HepG2 (cell line): ENCODE measurements around the gene TAMALIN. TPM values are rescaled to one million over a fixed set of nuclear protein-coding genes. Genes with fewer than 3 reads are reported as not detected.
A peak's percentile ranks its signal among the peaks of the same experiment; 100 is the strongest.

Experiments
- ARHGAP35 ChIP-seq: sonication (generic); formaldehyde crosslinking; IDR thresholded peaks from 2 replicates; pipeline ENCODE4 v1.9.0; 2022; ENCODE audit warnings: mild to moderate bottlenecking, inconsistent platforms, moderate library complexity, missing genetic modification reagents, borderline replicate concordance
- BRCA1 ChIP-seq: sonication (generic); formaldehyde crosslinking; IDR thresholded peaks from 2 replicates; pipeline ENCODE4 v1.4.0; 2020; ENCODE audit warnings: missing genetic modification reagents
- CBFB ChIP-seq: sonication (generic); formaldehyde crosslinking; IDR thresholded peaks from 2 replicates; pipeline ENCODE4 v1.4.0; 2020; ENCODE audit warnings: missing genetic modification reagents
- FOXK1 ChIP-seq: sonication (generic); formaldehyde crosslinking; IDR thresholded peaks from 2 replicates; pipeline ENCODE4 v1.4.0; 2020; ENCODE audit warnings: low read depth, missing genetic modification reagents, borderline replicate concordance
- HOXA3 ChIP-seq: sonication (generic); formaldehyde crosslinking; IDR thresholded peaks from 2 replicates; pipeline ENCODE4 v1.5.0; 2020; ENCODE audit warnings: missing genetic modification reagents
- IRF2 ChIP-seq: IDR thresholded peaks from 2 replicates; pipeline ENCODE4 v1.6.1; 2018; ENCODE audit warnings: missing genetic modification reagents, missing compliant biosample characterization
- KAT8 ChIP-seq: IDR thresholded peaks from 2 replicates; pipeline ENCODE4 v1.6.1; 2016; ENCODE audit warnings: missing genetic modification reagents, missing compliant biosample characterization
- MAZ ChIP-seq, 2 experiments: sonication (generic) in 1 of 2; formaldehyde crosslinking in 1 of 2; IDR thresholded peaks; 2 replicates each; pipeline versions ENCODE4 v1.5.0 to v1.6.1; 2012 to 2020; ENCODE audit warnings: low read depth in 2 of 2, mild to moderate bottlenecking in 2 of 2, borderline replicate concordance in 1 of 2, improper control_type of control experiment in 1 of 2, low read length in 1 of 2, missing genetic modification reagents in 1 of 2, moderate library complexity in 1 of 2
- MTA1 ChIP-seq: sonication (generic); formaldehyde crosslinking; IDR thresholded peaks from 2 replicates; pipeline ENCODE4 v1.4.0; 2020; ENCODE audit warnings: missing genetic modification reagents, mild to moderate bottlenecking, borderline replicate concordance
- PPARG ChIP-seq: conservative IDR thresholded peaks from 2 replicates; pipeline ENCODE4 v1.6.1; 2016; ENCODE audit warnings: missing biosample characterization, missing genetic modification reagents
- SMC3 ChIP-seq: IDR thresholded peaks from 2 replicates; pipeline ENCODE4 v1.6.1; 2011; ENCODE audit warnings: low read length, improper control_type of control experiment
- TARDBP ChIP-seq: sonication (generic); formaldehyde crosslinking; IDR thresholded peaks from 2 replicates; pipeline ENCODE4 v1.8.0; 2022; ENCODE audit warnings: mild to moderate bottlenecking, missing genetic modification reagents
- TBX2 ChIP-seq: sonication (generic); formaldehyde crosslinking; IDR thresholded peaks from 2 replicates; pipeline ENCODE4 v1.5.0; 2020; ENCODE audit warnings: missing genetic modification reagents, mild to moderate bottlenecking, borderline replicate concordance
- TCF7 ChIP-seq: sonication (generic); IDR thresholded peaks from 2 replicates; pipeline ENCODE4 v1.6.1; 2016; ENCODE audit warnings: antibody characterized with exemption, low read depth
- TRAFD1 ChIP-seq: sonication (generic); formaldehyde crosslinking; IDR thresholded peaks from 2 replicates; pipeline ENCODE4 v1.5.1; 2020; ENCODE audit warnings: missing genetic modification reagents, mild to moderate bottlenecking, borderline replicate concordance
- ZC3H13 ChIP-seq: sonication (generic); formaldehyde crosslinking; IDR thresholded peaks from 2 replicates; pipeline ENCODE4 v1.8.1; 2023; ENCODE audit warnings: mild to moderate bottlenecking, missing genetic modification reagents, moderate library complexity
- ZNF362 ChIP-seq: sonication (generic); formaldehyde crosslinking; IDR thresholded peaks from 2 replicates; pipeline ENCODE4 v1.4.0; 2020; ENCODE audit warnings: missing genetic modification reagents, mild to moderate bottlenecking, borderline replicate concordance
- ZNF768 ChIP-seq: sonication (generic); formaldehyde crosslinking; IDR thresholded peaks from 2 replicates; pipeline ENCODE4 v1.4.0; 2020; ENCODE audit warnings: missing genetic modification reagents
- ZNF773 ChIP-seq: sonication (generic); formaldehyde crosslinking; IDR thresholded peaks from 2 replicates; pipeline ENCODE4 v1.4.0; 2020; ENCODE audit warnings: missing genetic modification reagents, borderline replicate concordance
- polyA plus RNA-seq, 8 experiments: library from polyadenylated mRNA; depleted of rRNA in 3 of 8; stranded (reverse) in 7 of 8; unstranded in 1 of 8; fragments of >200 nt; fragmentation: Illumina TruSeq in 4 of 8; extraction: Trizol in 4 of 8; gene quantifications; 2 replicates each; pipeline versions ENCODE4 v1.2.1 to v1.2.3, GENCODE V29; 2011 to 2016; ENCODE audit warnings: low read depth in 4 of 8, missing spikeins in 1 of 8, mixed read lengths in 1 of 8; ENCODE audit not compliant: insufficient read depth in 1 of 8
- total RNA-seq, 5 experiments: library from RNA; depleted of rRNA; stranded (reverse); fragments of >200 nt; fragmentation: Illumina TruSeq; extraction: Trizol; gene quantifications; 2 replicates each; pipeline ENCODE4 v1.2.3, GENCODE V29; 2016; ENCODE audit warnings: low read depth in 1 of 5
- TF ChIP-seq, protein P1 (sequence below): sonication (generic); formaldehyde crosslinking; IDR thresholded peaks from 2 replicates; pipeline ENCODE4 v1.4.0; 2020; ENCODE audit warnings: mild to moderate bottlenecking, missing genetic modification reagents
- TF ChIP-seq, protein P2 (sequence below): sonication (generic); formaldehyde crosslinking; IDR thresholded peaks from 2 replicates; pipeline ENCODE4 v1.4.0; 2020; ENCODE audit warnings: missing genetic modification reagents, borderline replicate concordance

Gene TAMALIN
- total and polyA plus RNA-seq, 2 of the 13 experiments (the other 11 are each of a cell fraction or from before 2014, with no cell fraction given) = 2.9 to 10.9 TPM

- no peak for TF ChIP-seq TCF7
- no peak; the same call in 1 of the 2 replicates for TF ChIP-seq ARHGAP35 (CRISPR knock-in tag)
- no peak for TF ChIP-seq SMC3
- no peak for TF ChIP-seq PPARG (CRISPR knock-in tag)
- no peak for TF ChIP-seq BRCA1 (CRISPR knock-in tag)
- TF ChIP-seq IRF2 = no peak
- no peak for TF ChIP-seq ZNF773 (CRISPR knock-in tag)
- 0 out of 2 replicates have a peak, but pooled peaks have one; percentile 5 for TF ChIP-seq HOXA3 (CRISPR knock-in tag)
- no peak for TF ChIP-seq CBFB (CRISPR knock-in tag)
- TF ChIP-seq MTA1 (CRISPR knock-in tag) = 0 out of 2 replicates have a peak, but pooled peaks have one; percentile 53
- 0 out of 2 replicates have a peak, but pooled peaks have one; percentile 52 for TF ChIP-seq ZNF362 (CRISPR knock-in tag)
- no peak; the same call in 1 of the 2 replicates for TF ChIP-seq ZNF768
- TF ChIP-seq TBX2 = peak; percentile 59; the same call in 1 of the 2 replicates
- TF ChIP-seq MAZ (IDR thresholded peaks at IDR 0.05; ENCODE audit: borderline replicate concordance, low read depth, low read length) = no peak
- no peak for TF ChIP-seq MAZ (CRISPR knock-in tag; IDR thresholded peaks at IDR 0.05; ENCODE audit: low read depth)
- TF ChIP-seq, protein P1, sequence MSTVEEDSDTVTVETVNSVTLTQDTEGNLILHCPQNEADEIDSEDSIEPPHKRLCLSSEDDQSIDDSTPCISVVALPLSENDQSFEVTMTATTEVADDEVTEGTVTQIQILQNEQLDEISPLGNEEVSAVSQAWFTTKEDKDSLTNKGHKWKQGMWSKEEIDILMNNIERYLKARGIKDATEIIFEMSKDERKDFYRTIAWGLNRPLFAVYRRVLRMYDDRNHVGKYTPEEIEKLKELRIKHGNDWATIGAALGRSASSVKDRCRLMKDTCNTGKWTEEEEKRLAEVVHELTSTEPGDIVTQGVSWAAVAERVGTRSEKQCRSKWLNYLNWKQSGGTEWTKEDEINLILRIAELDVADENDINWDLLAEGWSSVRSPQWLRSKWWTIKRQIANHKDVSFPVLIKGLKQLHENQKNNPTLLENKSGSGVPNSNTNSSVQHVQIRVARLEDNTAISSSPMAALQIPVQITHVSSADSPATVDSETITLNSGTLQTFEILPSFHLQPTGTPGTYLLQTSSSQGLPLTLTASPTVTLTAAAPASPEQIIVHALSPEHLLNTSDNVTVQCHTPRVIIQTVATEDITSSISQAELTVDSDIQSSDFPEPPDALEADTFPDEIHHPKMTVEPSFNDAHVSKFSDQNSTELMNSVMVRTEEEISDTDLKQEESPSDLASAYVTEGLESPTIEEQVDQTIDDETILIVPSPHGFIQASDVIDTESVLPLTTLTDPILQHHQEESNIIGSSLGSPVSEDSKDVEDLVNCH = no peak
- TF ChIP-seq, protein P2, sequence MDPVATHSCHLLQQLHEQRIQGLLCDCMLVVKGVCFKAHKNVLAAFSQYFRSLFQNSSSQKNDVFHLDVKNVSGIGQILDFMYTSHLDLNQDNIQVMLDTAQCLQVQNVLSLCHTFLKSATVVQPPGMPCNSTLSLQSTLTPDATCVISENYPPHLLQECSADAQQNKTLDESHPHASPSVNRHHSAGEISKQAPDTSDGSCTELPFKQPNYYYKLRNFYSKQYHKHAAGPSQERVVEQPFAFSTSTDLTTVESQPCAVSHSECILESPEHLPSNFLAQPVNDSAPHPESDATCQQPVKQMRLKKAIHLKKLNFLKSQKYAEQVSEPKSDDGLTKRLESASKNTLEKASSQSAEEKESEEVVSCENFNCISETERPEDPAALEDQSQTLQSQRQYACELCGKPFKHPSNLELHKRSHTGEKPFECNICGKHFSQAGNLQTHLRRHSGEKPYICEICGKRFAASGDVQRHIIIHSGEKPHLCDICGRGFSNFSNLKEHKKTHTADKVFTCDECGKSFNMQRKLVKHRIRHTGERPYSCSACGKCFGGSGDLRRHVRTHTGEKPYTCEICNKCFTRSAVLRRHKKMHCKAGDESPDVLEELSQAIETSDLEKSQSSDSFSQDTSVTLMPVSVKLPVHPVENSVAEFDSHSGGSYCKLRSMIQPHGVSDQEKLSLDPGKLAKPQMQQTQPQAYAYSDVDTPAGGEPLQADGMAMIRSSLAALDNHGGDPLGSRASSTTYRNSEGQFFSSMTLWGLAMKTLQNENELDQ (CRISPR knock-in tag) = no peak
- no peak for TF ChIP-seq TARDBP (CRISPR knock-in tag)
- TF ChIP-seq ZC3H13 (CRISPR knock-in tag) = no peak
- no peak for TF ChIP-seq KAT8
- TF ChIP-seq TRAFD1 (CRISPR knock-in tag) = no peak
- no peak for TF ChIP-seq FOXK1 (CRISPR knock-in tag)
Measured at GRCh38 chr12:52062167-52063081, 55.7 kb downstream of the TAMALIN start (continued).
